NT2/D1 (cell line): ENCODE measurements around the gene INO80D.

Source experiments
- YY1 ChIP-seq: IDR thresholded peaks from 2 replicates; pipeline ENCODE4 v1.6.1; 2011; ENCODE audit not compliant: insufficient read length, insufficient read depth
- ZNF274 ChIP-seq: IDR thresholded peaks from 2 replicates; pipeline ENCODE4 v1.6.1; 2011; ENCODE audit warnings: mild to moderate bottlenecking, low read depth, low read length

GRCh38 chr2:206000776-206001175 is 85.2 kb downstream of the INO80D start:
- no peak for TF ChIP-seq YY1
- no peak for TF ChIP-seq ZNF274
